Measurements from ENCODE around the gene TMEM108.

Gene TMEM108

DNA sequence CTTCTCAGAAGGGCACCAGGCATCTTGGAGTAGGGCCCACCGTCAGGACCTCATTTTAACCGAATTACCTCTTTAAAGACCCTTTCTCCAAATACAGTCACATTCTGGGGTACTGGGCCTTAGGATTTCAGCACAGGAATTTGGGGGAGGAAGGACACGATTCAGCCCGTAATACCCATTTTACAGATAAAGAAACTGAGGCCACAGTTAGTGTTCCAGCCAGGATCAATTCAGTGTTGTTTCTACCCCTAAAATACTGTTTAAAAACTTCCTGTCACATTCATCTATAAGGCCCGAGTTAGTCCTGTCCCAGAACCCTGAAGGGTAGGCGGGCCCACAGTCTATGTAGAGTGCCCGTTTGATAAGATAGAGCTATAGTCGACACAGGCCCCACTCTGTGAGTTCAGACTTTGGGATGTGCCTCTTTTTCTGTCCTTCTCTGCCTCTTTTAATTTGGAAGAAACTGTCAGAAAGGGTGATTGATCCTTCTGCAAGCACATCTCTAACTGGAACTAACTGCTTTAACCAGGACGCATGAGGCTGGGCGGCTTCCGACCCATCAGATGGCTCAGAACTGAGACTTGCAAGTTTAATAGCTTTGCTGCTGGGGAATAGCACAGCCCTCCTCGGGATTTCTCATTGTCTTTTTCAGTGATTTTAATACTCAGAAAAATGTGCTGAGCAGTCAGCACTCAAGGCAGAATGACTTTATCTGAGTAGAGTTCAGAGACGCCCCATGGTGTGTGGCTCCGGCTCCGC is 381.1 kb downstream of the TMEM108 start:
- ATAC-seq: no peak
- TF ChIP-seq ZNF565 (CRISPR knock-in tag; conservative IDR thresholded peaks at IDR 0.05; ENCODE audit: low read depth): no peak

GRCh38 chr3:133424937-133425869 is 387.0 kb downstream of the TMEM108 start:
- TF ChIP-seq TSHZ2 (CRISPR knock-in tag; IDR thresholded peaks at IDR 0.05) (no peak), BACH2 (CRISPR knock-in tag; IDR thresholded peaks at IDR 0.05; ENCODE audit: borderline replicate concordance) (no peak), ZFP3 (CRISPR knock-in tag; IDR thresholded peaks at IDR 0.05) (no peak), SNAI2 (CRISPR knock-in tag; IDR thresholded peaks at IDR 0.05) (no peak), ZNF565 (CRISPR knock-in tag; conservative IDR thresholded peaks at IDR 0.05; ENCODE audit: low read depth) (no peak), TOX (CRISPR knock-in tag; IDR thresholded peaks at IDR 0.05; ENCODE audit: borderline replicate concordance) (no peak), ZFP30 (CRISPR knock-in tag; IDR thresholded peaks at IDR 0.05) (no peak), GLIS3 (CRISPR knock-in tag; IDR thresholded peaks at IDR 0.05) (no peak), ZNF8 (CRISPR knock-in tag; IDR thresholded peaks at IDR 0.05) (no peak), ISL1 (CRISPR knock-in tag; IDR thresholded peaks at IDR 0.05) (no peak), OSR1 (CRISPR knock-in tag; IDR thresholded peaks at IDR 0.05) (no peak), CSRNP3 (CRISPR knock-in tag; IDR thresholded peaks at IDR 0.05) (no peak), ESRRG (CRISPR knock-in tag; IDR thresholded peaks at IDR 0.05) (no peak), RARB (CRISPR knock-in tag; IDR thresholded peaks at IDR 0.05) (no peak), ARNTL (CRISPR knock-in tag; IDR thresholded peaks at IDR 0.05; ENCODE audit: borderline replicate concordance, low read depth) (no peak), CSDC2 (CRISPR knock-in tag; IDR thresholded peaks at IDR 0.05) (no peak), PATZ1 (CRISPR knock-in tag; IDR thresholded peaks at IDR 0.05; ENCODE audit: borderline replicate concordance) (no peak)
- TF ChIP-seq, protein P1, sequence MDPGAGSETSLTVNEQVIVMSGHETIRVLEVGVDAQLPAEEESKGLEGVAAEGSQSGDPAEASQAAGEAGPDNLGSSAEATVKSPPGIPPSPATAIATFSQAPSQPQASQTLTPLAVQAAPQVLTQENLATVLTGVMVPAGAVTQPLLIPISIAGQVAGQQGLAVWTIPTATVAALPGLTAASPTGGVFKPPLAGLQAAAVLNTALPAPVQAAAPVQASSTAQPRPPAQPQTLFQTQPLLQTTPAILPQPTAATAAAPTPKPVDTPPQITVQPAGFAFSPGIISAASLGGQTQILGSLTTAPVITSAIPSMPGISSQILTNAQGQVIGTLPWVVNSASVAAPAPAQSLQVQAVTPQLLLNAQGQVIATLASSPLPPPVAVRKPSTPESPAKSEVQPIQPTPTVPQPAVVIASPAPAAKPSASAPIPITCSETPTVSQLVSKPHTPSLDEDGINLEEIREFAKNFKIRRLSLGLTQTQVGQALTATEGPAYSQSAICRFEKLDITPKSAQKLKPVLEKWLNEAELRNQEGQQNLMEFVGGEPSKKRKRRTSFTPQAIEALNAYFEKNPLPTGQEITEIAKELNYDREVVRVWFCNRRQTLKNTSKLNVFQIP (CRISPR knock-in tag; IDR thresholded peaks at IDR 0.05; ENCODE audit: borderline replicate concordance, low read depth): no peak
- TF ChIP-seq, protein P2, sequence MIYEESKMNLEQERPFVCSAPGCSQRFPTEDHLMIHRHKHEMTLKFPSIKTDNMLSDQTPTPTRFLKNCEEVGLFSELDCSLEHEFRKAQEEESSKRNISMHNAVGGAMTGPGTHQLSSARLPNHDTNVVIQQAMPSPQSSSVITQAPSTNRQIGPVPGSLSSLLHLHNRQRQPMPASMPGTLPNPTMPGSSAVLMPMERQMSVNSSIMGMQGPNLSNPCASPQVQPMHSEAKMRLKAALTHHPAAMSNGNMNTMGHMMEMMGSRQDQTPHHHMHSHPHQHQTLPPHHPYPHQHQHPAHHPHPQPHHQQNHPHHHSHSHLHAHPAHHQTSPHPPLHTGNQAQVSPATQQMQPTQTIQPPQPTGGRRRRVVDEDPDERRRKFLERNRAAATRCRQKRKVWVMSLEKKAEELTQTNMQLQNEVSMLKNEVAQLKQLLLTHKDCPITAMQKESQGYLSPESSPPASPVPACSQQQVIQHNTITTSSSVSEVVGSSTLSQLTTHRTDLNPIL (CRISPR knock-in tag; IDR thresholded peaks at IDR 0.05; ENCODE audit: low read depth): no peak
- ATAC-seq: no peak

DNA sequence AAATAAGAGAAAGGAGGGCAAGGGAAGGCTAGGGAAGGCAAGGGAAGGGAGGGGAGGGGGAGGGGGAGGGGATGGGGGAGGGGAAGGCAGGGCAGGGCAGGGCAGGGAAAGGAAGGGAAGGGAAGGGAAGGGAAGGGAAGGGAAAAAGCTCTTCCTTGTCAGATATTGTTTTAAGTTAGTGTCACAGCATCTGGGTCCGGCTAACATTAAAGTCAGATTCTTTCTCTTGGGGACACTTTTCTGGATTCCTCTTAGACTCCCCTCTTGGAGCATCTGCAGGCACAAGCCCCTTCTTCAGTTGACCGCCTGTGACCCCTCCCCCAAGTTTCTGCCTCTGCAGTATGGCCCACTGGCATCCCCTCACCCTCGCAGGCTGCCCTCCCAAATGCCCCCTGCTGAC is 387.7 kb downstream of the TMEM108 start:
- ATAC-seq: no peak
- TF ChIP-seq CSDC2 (CRISPR knock-in tag; IDR thresholded peaks at IDR 0.05): no peak
- TF ChIP-seq ZNF70 (CRISPR knock-in tag; IDR thresholded peaks at IDR 0.05): no peak
- no peak for TF ChIP-seq GLIS3 (CRISPR knock-in tag; IDR thresholded peaks at IDR 0.05)
- no peak for TF ChIP-seq OSR1 (CRISPR knock-in tag; IDR thresholded peaks at IDR 0.05)
- no peak for TF ChIP-seq SNAI2 (CRISPR knock-in tag; IDR thresholded peaks at IDR 0.05)
- TF ChIP-seq ARNTL (CRISPR knock-in tag; IDR thresholded peaks at IDR 0.05; ENCODE audit: borderline replicate concordance, low read depth): no peak
- TF ChIP-seq, protein P2 (CRISPR knock-in tag; IDR thresholded peaks at IDR 0.05; ENCODE audit: low read depth): no peak
- no peak for TF ChIP-seq BACH2 (CRISPR knock-in tag; IDR thresholded peaks at IDR 0.05; ENCODE audit: borderline replicate concordance)
- TF ChIP-seq RARB (CRISPR knock-in tag; IDR thresholded peaks at IDR 0.05): no peak
- TF ChIP-seq TCF4 (CRISPR knock-in tag; IDR thresholded peaks at IDR 0.05; ENCODE audit: borderline replicate concordance): no peak
- TF ChIP-seq ZNF565 (CRISPR knock-in tag; conservative IDR thresholded peaks at IDR 0.05; ENCODE audit: low read depth): no peak
- no peak for TF ChIP-seq TSHZ2 (CRISPR knock-in tag; IDR thresholded peaks at IDR 0.05)
